Kasumi-1 (cell line): ENCODE results near the gene GSTT2B.
"Not testable (repeated sequence)": the region's sequence is repeated elsewhere in the genome, so short reads cannot be mapped to it uniquely, and the experiment has no call there.

Experiments used
- DNase-seq, 2 experiments: peaks; one replicate each; lab custom pipeline; 2025; lab: John Stamatoyannopoulos, UW

GSTT2B gene, protein sequence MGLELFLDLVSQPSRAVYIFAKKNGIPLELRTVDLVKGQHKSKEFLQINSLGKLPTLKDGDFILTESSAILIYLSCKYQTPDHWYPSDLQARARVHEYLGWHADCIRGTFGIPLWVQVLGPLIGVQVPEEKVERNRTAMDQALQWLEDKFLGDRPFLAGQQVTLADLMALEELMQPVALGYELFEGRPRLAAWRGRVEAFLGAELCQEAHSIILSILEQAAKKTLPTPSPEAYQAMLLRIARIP

GRCh38 chr22:23961084-23961771 is at the start of gene GSTT2B:
TSS of gene GSTT2B (minus strand) at chr22:23961195. CDS start at chr22:23961131, 64 bp downstream.
- not testable (repeated sequence) for DNase-seq

DNA sequence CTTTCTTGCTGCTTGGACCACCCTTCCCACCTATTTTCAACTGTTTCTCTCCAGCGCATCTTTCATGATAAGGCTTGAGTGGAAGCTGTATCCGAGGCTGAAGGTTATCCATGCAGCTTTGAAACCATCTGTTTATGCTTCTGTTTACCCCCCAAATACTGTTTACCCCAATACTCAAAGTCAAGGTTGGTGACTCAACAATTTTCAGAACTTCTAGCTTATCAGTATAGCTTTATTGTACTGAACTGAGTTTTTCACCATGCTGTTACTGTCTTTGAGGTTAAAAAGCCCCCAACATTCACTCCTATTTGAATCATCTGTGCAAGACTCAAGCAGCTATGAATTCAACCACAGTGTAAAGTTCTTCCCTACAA is 49.0 kb upstream of the GSTT2B start:
- no peak for DNase-seq

DNA sequence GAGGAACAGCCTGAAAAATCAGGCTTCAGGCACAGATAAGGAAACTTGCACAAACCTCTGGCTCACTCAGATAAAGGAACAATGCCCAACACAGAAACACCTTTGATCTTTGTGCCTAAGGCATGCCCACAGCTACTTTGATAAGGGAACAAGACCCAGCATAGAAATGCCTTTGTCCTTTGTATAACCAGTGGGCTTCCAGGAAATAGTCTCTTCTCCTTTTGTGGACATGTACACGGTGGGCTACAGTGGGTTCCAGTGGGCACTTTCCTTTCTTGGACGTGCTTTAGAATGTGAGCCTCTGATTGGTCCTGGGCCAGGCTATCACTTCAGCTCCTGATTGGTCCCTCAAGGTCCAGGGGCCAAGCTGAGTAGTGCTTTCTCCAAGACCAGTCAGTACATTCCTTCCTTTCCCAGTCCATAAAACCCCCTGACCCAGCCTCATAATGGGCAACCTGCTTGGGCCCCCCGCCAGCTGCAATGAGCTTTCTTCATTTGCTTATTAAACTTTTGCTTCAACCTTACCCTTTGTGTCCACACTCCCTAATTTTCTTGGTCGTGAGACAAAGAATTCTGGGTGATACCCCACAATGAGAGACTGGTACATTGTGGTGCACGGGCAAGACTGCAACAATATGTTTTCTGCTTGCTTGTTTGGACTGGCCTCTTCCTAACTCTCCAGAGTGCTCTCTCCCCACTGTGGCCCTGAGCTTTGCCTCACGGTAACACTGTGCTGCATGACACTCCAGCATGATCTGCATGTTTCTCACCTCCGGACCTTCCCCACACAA is 48.4 kb upstream of the GSTT2B start:
- DNase-seq, result no peak

DNA sequence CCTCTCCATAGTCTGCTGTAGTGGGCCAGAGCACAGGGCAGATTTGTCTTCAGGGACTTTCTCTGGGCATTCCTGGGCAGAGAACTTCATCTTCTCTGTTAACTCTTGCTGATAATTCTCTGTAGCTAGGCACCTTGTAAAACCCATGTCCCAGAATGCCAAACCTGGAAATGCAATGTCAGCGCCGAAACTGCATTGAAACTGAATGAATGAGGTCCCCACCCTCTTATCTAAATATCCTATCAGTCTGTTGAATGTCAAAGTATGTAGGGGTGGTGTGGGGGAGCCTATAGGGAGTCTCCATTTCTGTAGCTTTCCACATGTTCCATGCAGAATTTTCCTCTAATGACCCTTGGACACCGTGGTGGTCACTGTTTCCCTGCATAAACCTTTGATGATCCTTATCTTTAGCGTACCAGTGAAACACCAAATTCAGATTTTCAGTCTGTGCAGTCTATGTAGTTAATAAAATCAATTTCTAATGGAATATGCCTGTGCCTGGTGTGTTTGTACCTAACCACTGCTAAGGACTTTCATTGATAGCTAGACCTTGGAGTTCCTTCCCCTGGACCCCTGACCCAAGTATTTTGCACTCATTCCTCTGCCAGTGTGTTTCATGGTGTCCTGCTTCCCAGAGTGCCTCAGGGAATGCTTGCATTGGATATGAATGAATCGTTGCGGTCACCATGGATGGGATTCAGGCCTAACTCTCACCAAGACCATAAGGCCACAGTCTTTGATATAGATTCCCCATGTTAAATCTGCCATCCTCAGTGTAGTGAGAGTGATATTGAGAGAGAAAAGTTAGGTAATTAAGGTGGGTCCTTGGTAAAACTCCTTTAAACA is 47.6 kb upstream of the GSTT2B start:
- no peak for DNase-seq

DNA sequence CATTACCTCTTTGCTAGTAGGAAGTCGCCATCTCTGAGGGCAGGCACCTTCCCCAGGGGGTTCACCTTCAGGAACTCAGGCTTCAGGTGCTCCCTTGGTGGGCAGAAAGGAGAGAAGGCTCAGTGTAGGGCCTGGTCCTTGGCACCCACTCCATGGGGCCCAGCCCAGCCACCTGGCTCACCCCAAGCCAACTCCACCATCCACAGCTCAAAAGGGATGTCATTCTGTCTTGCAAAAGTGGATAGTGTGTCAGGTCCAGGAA is 47.0 kb upstream of the GSTT2B start:
- DNase-seq, result no peak

DNA sequence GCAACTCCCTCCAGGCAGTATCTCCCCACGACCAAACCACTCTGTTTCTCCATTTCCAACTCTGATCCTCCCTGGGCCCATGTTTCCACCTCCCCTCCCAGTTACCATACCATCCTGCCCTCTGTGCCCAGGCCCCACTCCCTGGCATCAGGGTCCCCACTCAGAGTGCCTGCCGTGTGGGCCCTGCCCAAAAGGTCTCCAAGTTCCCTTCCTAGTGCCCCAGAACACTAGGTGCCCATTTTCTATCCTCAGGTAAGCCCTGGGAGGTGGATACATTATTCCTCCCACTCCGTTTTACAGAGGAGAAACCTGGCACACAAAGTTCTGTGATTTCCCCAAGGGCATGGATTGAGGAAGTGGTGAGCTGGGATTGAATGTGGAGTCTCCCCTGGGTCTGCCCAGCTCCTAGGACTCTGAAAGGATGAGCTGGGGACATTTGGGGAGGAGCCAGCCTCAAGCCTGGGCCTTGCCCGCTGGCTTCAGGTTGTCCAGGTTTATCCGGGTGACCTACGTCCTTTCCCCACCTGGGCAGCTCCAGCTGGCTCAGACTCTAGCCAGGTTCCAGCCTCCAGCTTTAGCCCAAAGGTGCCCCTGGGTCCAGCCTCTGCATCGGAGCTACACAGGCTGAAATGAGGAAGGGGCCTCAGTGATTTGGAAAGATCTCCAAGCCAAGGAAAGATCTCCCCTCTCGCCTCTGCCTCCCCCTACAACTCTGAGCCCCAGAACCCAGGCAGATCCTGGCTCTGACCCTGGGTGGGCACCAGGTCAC is 46.4 kb upstream of the GSTT2B start:
- DNase-seq, result no peak

GRCh38 chr22:24006914-24007214 is 45.9 kb upstream of the GSTT2B start:
- no peak for DNase-seq

DNA sequence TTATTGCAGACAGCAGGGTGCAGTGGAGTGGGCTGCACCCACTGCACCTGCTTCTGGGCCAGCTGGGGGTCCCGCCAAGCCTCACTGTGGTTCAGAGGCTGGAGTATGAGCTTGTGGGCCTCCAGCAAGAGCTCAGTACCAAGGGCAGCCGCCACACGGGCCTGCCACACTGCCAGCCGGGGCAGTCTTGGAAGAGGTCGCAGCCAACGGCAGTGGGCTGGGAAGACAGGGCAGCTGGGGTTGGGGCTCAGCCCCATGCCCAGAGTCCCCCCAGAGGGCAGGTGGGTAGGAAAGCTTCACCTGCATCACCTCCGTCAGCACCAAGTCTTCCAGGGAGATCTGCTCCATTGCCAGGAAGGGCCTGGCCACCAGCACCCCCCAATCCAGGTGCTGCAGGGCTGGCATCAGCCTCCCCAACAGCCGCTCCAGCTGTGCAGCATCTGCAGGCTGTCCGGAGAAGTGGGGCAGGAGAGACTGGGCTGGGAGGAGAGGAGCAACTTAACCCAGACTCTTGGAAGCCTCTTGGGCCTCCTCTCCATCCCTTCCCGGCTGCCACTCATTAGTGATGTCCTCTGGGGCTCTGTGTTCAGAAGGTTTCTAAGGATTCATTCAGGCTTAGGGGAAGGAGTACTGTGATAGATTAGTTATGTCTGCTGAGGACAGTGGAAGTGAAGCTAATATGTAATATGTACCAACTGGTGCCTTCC is 45.4 kb upstream of the GSTT2B start:
- no peak for DNase-seq

DNA sequence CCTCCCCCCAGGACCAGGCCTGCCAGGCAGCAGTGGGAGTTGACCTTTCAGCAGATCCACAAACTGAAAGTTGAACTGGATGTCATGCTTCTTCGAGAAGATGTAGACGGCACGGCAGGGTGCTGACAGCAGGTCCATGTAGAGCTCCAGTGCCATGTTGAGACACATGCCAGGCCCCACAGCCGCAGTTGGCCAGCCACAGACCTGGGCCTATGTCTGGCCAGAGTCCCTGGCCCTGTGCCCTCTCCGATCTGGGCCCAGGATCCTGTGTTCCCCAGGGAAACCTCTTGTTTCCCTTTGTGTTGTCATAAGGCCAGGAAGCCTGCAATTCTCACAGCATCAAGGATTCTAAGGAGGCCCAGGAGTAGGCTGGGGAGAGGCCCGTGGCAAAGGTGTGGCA is 44.2 kb upstream of the GSTT2B start, which contains the start of gene GSTT4:
Gene GSTT4, minus strand, starts transcription at position 253 of the 400 bp plus-strand sequence. Its CDS starts 97 bp downstream, at position 156.
- DNase-seq, result no peak

GRCh38 chr22:24003887-24004286 is 42.9 kb upstream of the GSTT2B start:
- DNase-seq, result no peak

GRCh38 chr22:24002851-24003250 is 41.9 kb upstream of the GSTT2B start:
- DNase-seq, result no peak

- no peak for DNase-seq
These were observed 41.3 kb upstream of the GSTT2B start for GRCh38 chr22:24002272-24002671.

DNA sequence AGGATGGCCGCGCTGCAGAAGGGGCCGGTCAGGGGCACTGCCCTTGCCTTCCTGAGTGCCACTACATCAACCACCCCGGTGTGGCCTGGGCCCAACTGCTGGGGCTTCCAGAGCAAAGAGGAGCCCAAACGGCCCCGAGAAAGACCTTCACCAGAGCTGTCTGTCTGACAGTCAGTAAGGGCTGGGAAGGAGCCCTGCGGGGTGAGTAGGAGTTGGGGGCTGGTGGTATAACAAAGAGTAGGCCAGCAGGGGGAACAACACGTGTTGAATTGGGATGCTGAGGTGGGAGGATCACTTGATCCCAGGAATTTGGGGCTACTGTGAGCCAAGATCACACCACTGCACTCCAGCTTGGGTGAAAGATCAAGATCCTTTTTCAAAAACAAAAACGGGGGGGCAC is 40.3 kb upstream of the GSTT2B start:
- DNase-seq, result no peak

GRCh38 chr22:23999779-24000178 is 38.8 kb upstream of the GSTT2B start:
- DNase-seq, result not testable (repeated sequence)

- no peak for DNase-seq
These were observed 36.1 kb upstream of the GSTT2B start for GRCh38 chr22:23997092-23997491.

DNA sequence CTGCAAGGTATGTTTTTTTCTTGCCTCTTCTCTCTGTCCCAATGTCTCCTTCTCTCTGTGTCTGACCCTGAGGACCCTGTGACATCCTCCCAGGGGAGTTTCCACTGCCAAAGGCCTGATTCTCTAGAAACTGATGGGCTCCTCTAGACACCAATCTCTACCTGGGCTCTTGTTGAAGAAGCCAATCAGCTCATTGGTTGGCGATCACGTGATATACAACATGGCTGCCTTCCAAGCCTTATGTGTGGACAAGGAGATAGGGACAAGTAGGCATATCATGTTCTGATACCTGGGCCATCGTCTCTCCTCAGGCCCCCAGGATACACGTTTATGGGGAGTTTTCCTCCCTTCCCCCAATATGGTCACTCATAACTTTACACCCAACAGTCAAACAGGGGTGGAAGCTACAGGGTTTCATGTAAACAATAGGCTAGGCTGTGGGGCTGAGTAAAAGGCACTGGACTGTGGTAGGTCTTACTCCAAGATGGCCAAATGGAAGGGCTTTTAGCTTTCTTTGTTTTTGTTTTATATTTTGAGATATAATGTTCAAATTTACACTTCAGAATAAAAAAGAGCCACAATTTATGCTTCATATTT is 32.7 kb upstream of the GSTT2B start:
- DNase-seq, result not testable (repeated sequence)

DNA sequence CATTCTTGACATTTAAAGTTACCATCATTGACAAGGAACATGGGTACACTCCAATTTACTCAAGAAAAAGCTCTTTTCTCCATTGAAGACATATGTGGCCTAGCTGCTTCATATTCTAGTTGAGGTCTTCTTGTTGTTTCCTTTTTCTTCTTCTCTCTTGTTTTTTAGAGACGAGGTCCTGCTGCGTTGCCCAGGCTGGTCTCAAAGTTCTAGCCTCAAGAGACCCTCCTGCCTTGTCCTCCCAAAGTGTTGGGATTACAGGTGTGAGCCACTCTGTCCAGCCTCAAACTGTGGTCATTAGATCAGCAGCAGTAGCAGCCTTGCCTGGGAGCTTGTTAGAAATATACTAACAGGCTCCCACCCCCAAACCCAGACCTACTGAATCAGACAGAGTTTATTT is 32.1 kb upstream of the GSTT2B start:
- DNase-seq, result not testable (repeated sequence)

DNA sequence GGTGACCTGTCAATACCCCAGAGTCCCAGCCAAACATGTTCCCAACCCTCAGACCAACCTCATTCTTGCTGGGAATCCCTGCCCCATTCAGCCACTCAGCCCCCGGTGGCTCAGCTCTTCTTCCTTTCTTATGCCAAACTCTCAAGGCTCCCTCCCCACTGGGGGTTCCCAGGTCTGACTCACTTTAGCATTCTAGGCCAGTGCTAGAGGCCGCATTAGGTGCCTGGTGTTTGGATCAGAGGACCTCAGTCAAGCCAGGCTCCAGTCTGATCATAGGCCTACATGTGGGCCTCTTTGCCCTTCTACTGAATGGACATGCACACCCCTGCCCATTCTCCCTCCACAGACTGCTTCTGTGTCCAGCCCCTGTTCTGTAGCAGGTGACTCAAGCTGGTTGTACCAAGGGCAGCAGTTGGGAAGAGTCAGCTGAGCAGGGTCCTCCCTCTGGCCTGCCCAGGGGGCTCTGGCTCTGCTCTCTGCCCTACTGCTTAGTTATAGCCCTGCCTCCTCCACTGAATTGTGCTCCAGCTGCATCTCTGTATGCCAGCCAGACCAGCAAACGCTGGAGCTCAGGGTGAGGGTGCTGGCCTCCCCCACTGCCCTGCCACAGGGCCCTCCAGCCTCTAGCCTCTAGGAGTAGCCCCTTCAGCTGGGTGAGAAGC is 28.7 kb upstream of the GSTT2B start:
- not testable (repeated sequence) for DNase-seq

DNA sequence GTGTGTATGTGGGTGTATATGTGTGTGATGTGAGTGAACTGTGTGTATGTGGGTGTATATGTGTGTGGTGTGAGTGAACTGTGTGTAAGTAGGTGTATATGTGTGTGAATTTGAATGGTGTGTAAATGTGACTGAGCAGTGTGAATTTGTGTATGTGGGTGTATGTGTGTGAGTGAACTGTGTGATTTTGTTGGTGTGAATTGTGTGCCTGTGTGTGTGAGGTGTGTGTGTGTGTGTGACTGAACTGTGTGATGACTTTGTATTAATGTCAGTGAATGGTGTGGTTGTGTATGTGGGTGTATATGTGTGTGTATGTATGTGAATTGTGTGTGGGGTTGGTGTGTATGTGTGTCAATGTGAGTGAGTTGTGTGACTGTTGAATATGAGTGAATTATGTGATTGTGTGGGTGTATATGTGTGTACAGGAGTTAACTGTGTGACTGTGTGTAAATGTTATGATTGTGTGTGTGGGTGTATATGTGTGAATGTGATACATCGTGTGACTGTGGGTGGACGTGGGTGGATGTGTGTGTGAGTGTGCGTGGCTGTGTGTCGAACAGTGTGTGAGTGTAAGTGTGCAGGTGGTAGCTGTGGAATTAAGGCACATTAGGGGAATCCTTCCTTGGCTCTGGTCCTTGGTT is 25.7 kb upstream of the GSTT2B start:
- DNase-seq, result not testable (repeated sequence)
